ENCODE data around the gene PREP.

PREP gene

DNA sequence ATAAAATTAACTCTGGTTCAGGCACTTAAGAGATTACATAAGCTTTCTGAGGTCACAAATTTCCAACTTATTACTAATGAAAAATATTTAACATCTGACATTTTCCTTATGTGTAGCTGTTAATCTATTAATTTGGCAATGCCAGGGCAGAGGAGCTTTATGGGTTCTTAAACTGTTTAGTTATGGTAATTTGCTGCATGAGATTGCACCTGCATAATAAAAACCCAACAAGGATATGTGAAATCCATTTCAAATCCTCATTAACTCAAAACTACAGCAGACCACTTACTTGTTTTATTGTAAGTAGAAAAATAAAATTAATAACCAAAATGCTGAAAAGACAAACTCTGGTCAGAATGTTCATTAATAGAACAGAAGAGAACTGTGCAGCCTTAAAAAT is 98.1 kb downstream of the PREP start:
- DNase-seq, result no peak

GRCh38 chr6:105304366-105304765 is 98.5 kb downstream of the PREP start:
- no peak for DNase-seq

DNA sequence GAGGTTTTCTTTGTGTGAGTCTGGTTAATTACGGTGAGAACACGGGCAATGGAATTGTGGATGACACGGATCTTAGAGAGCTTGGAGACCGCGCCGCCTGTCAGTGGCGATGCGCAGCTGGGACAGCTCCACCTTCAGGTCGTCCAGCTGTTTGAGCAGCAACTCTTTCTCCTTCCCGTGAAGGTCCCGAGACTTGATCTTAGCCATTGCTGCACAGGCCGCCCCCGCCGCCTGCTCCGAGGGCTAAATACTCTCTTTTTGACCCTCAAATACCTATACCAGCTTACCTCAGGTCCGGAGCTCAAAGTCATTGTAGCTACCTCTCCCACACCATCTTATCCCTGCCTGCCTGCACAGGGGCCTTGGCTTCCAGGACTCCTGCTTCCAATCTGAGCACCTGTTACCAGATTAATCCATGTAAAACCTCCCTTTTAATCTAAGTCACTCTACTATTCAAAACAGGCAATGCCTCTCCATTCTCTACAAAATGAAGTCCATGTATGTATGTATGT is 100.2 kb downstream of the PREP start:
- no peak for DNase-seq

- DNase-seq, result no peak
Measured at GRCh38 chr6:105301756-105302616, 100.9 kb downstream of the PREP start.

DNA sequence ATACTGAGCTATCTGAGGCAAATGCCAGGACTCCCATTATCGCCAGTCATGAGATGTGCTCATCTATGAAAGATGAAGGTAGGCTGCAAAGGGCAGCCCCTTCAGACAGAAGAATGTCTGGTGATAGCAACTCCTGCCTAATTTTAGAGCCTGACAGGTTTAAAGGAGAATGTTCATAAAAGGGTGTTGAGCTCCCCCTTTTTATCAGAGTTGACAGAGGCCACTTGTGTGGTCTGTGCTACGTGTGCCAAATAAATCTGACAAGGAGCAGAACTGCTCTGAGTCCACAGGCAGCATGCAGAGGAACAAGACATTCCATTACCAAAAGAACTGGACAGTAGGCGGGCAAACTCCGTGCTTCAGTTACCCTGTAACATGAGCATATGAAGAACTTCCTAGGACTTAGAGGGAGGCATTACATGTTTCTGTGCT is 101.8 kb downstream of the PREP start:
- DNase-seq, result no peak

- no peak for DNase-seq
Measured at GRCh38 chr6:105300090-105300489, 102.8 kb downstream of the PREP start.

- no peak for DNase-seq
Measured at GRCh38 chr6:105294129-105294528, 108.8 kb downstream of the PREP start.

DNA sequence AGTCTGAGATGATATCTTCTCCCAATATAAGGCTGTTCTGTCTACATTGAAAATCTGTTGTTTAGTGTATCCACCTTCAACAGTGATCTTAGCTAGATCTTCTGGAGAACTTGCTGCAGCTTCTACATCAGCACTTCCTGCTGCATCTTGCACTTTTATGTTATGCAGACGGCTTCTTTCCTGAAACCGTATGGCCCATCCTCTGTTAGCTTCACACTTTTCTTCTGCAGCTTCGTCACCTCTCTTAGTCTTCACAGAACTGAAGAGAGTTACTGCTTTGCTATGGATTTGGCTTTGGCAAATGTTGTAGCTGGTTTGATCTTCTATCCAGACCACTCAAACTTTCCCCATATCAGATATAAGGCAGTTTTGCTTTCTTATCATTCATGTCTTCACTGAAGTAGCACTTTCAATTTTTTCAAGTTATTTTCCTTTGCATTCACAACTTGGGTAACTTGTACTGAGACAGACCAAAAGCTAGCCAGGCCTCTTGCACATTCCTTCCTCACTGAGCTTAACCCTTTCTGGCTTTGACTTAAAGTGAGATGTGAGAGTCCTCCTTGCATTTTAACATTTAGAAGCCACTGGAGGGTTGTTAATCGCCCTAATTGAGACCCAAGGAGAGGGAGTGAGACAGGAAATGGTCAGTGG is 110.1 kb downstream of the PREP start:
- no peak for DNase-seq

- DNase-seq, result no peak
Measured at GRCh38 chr6:105291525-105291924, 111.4 kb downstream of the PREP start.

GRCh38 chr6:105282631-105283585 is 120.0 kb downstream of the PREP start:
- no peak for DNase-seq

- DNase-seq, result no peak
Measured at GRCh38 chr6:105280033-105280432, 122.8 kb downstream of the PREP start.

- no peak for DNase-seq
Measured at GRCh38 chr6:105279463-105279862, 123.4 kb downstream of the PREP start.

DNA sequence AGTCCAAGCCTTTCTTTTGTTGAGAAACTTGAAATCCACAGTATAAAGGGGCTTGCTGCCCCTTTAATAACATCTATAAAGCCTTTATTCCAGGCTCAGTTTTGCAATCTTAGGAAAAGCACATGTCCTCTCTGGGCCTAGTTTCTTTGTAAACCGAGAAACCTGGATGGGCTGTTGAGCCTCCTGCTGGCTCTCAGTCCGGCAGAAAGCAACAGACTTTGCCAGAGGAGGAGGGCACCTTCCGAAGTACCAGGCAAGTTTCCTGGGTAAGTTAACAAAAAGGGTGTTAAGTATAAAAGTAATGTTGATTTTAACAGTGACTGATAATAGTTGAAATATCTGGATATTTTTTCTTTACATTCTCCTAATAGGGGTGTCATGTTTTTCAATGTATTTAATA is 124.1 kb downstream of the PREP start:
- no peak for DNase-seq

GRCh38 chr6:105278035-105278434 is 124.8 kb downstream of the PREP start:
- no peak for DNase-seq

DNA sequence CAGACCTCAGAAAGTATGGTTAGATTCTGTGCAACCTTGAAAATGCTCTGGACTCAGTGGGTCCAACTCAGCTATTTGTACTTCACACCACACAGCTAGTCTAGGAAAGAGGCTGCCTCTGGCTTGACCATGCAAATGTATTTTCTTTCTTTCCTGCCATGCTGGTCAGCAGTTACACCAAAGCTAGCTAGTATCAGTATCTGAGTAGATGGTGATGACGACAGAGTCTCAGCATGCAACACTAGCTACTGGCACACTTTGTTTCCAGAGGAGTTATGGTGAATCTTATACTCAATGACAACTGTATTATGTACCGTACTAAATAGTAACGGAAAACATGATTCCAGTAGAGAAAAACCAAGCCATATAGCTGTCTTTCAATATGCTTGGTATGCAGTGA is 126.5 kb downstream of the PREP start:
- DNase-seq, result no peak

GRCh38 chr6:105275542-105275941 is 127.3 kb downstream of the PREP start:
- DNase-seq, result no peak

DNA sequence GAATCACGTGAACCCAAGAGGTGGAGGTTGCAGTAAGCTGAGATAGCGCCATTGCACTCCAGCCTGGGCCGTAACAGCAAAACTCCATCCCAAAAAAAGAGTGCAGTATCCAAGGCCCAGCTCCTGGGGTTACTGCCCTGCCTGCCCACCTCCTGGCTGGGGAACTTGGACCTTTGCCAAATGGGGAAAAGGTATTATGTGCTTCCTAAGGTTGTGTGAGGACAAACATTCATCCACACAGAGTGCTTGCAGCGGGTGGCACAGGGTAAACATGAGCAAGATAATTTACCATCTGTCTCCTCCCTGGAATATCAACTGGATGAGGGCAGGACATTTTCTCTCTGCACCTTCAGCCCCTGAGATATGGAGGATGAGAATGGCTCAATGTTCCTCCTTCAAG is 128.2 kb downstream of the PREP start:
- DNase-seq, result no peak

DNA sequence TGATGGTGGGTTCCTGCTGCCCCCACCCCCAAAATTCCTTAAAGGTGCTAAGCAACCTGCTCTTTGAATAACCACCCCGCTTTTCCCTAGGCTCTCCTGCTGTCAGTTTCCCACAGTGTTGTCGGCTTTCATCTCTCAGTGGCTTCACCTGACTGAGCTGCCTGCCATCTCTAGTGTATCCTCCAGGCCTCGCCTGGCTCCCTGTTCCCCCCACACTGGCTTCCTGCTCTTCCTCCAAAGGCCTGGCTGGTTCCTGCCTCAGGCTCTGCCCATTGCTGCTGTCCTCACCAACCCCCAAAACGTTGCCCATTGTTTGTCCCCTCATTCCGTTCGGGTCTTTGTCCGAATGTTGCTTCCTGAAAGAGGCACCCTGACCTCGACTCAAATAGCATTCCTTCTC is 129.3 kb downstream of the PREP start:
- DNase-seq, result no peak

DNA sequence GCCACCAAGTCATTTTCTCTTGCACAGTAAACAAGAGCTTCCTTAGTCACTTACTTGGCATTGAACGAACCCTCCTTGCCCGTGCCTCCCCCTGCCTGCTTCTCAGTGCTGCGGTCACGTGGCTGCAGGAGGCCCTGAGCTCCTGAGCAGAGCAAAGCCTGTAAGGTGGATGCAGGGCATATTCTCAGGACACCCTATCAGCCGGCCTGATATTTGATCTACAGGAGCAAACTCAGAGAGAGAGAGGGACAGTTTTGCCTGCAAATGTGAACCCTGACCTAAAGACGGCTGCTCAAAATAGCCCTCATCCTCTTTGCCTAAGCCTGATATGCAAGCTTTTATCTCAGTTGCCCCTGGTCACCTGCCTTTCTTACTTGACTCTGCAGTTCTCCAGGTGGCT is 130.1 kb downstream of the PREP start:
- DNase-seq, result no peak

DNA sequence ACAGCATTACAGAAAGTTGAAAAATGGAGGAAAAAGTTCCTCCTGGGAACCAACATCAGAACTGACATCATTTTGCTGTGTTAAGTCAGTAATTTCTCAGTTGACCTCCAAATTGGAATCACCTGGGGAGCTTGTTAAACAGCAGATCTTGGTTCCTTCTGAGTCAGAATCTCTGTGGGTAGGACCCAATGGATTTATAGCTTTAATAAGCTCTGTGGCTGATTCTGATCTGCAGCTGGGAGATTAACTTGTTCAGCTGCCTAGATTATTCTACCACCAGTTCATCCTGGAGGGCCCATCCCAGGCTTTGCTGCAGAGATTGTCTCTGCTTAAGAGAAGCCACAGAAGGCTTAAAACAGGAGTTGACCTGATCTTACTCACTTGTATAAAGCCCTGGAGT is 132.4 kb downstream of the PREP start:
- DNase-seq, result no peak

- no peak for DNase-seq
Measured at GRCh38 chr6:105269390-105269789, 133.5 kb downstream of the PREP start.

- DNase-seq, result no peak
Measured at GRCh38 chr6:105263685-105264610, 138.9 kb downstream of the PREP start.

Measured in activated CD4-positive, CD25-positive, alpha-beta regulatory T cell (primary cell).